Karpas-422 (cell line): ENCODE data around the gene TOMM5. TPM values are rescaled to one million over a fixed set of nuclear protein-coding genes. Genes with fewer than 3 reads are reported as not detected.
"Not testable (repeated sequence)": the region's sequence is repeated elsewhere in the genome, so short reads cannot be mapped to it uniquely, and the experiment has no call there.

ENCODE experiments used
- DNase-seq: peaks from one replicate; pipeline ENCODE4 v3.0.0-alpha.2; 2015
- H2AFZ ChIP-seq: fragments of 200-600 bp; sonication (generic); 2 replicates; pipeline ENCODE4 v1.6.1; 2014; ENCODE audit warnings: antibody characterized with exemption, low read length, mixed read lengths
- H3K27ac ChIP-seq: fragments of 200-600 bp; sonication (generic); 2 replicates; pipeline ENCODE4 v1.5.1; 2014; ENCODE audit warnings: mild to moderate bottlenecking, low read length, moderate library complexity
- H3K27me3 ChIP-seq: fragments of 200-600 bp; sonication (generic); 2 replicates; pipeline ENCODE4 v1.6.1; 2014; ENCODE audit warnings: low read length, mixed read lengths
- H3K36me3 ChIP-seq: fragments of 200-600 bp; sonication (generic); 2 replicates; pipeline ENCODE4 v1.6.1; 2014; ENCODE audit warnings: low read length, mixed read lengths; ENCODE audit not compliant: insufficient read depth
- H3K4me1 ChIP-seq: fragments of 200-600 bp; sonication (generic); 2 replicates; pipeline ENCODE4 v1.6.1; 2014; ENCODE audit warnings: mild to moderate bottlenecking, low read length, mixed read lengths
- H3K4me2 ChIP-seq: fragments of 200-600 bp; sonication (generic); 2 replicates; pipeline ENCODE4 v1.6.1; 2014; ENCODE audit warnings: low read length, low read depth, mild to moderate bottlenecking; ENCODE audit not compliant: poor library complexity, severe bottlenecking
- H3K4me3 ChIP-seq: fragments of 200-600 bp; sonication (generic); 2 replicates; pipeline ENCODE4 v1.5.1; 2014; ENCODE audit warnings: mild to moderate bottlenecking, antibody characterized with exemption, low read length, mixed read lengths
- H3K79me2 ChIP-seq: fragments of 200-600 bp; sonication (generic); 2 replicates; pipeline ENCODE4 v1.6.1; 2014; ENCODE audit warnings: mild to moderate bottlenecking, low read length, mixed read lengths
- H3K9ac ChIP-seq: fragments of 200-600 bp; sonication (generic); 2 replicates; pipeline ENCODE4 v1.6.0; 2014; ENCODE audit warnings: low read length
- H3K9me2 ChIP-seq: fragments of 200-600 bp; sonication (generic), shearing (Covaris generic); replicated peaks from 2 replicates; pipeline ENCODE4 v1.6.0; 2014; ENCODE audit warnings: mild to moderate bottlenecking, low read length, moderate library complexity; ENCODE audit not compliant: insufficient read depth
- H3K9me3 ChIP-seq: fragments of 300-700, 200-600 bp; sonication (generic); 2 replicates; pipeline ENCODE4 v1.6.1; 2014; ENCODE audit warnings: low read length, mixed read lengths
- H4K20me1 ChIP-seq: fragments of 200-600 bp; sonication (generic); 2 replicates; pipeline ENCODE4 v1.6.1; 2014; ENCODE audit warnings: mild to moderate bottlenecking, antibody characterized with exemption, low read length, low read depth; ENCODE audit not compliant: insufficient read depth
- total RNA-seq: library from RNA; depleted of rRNA; stranded (reverse); fragments of >200 nt; shearing (Covaris generic); gene quantifications from 2 replicates; pipeline ENCODE4 v1.2.3, GENCODE V29; 2014; ENCODE audit warnings: low replicate concordance

Gene TOMM5
- total RNA-seq, 1 experiment from 2014 or later: 265 TPM

DNA sequence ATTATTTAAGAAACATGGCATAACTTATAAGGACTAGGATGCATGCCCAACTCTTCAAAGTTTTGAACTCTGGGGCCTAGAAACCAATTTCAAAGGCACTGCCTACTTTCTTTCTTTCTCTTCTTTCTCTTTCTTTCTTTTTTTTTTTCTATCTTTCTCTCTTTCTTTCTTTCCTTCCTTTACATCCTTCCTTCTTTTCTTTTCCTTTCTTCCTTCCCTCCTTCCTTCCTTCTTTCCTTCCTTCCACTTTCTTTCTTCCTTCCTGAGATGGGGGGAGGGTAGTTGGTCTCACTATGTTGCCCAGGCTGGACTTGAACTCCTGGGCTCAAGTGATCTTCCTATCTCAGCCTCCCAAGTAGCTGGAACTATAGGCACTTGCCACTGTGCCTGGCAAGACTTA lies 15.9 kb upstream of the TOMM5 start:
- Histone ChIP-seq H2AFZ (no peak overlapping the region), H3K27ac (no peak overlapping the region), H3K9ac (no peak overlapping the region), H3K27me3 (no peaks in the 10 kb centered on the region), H3K4me2 (no peak overlapping the region), H3K36me3 (no peaks in the 10 kb centered on the region), H3K9me2 (no peaks in the 10 kb centered on the region), H3K9me3 (no peaks in the 10 kb centered on the region), H4K20me1 (no peaks in the 10 kb centered on the region), H3K79me2 (no peaks in the 10 kb centered on the region), H3K4me1 (peaks cover 17% of the 10 kb centered on the region), H3K4me3 (no peak overlapping the region)
- no peak for DNase-seq

DNA sequence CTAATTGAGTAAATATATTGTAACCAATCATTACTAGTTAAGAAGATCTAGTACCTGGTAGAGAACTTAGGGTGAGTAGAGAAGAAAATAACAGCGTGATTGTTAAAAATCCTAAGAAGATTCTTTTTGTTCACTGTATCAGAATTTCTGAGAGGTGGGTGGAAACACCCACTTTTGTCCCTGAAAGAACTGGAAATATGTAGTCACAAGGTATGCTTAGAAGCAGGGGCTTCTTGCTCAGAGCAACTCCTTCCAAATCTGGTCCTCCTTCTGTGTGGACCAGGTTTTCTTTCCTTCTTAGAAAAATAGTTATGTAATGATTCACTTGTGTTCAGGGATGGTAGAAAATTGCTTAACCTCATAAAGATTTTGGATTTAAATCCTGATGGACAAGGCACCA lies 11.9 kb upstream of the TOMM5 start:
- Histone ChIP-seq H3K4me2 (no peak overlapping the region), H3K9me3 (no peaks in the 10 kb centered on the region), H2AFZ (no peak overlapping the region), H3K4me3 (no peak overlapping the region), H3K36me3 (no peaks in the 10 kb centered on the region), H3K79me2 (no peaks in the 10 kb centered on the region), H3K9me2 (no peaks in the 10 kb centered on the region), H3K9ac (no peak overlapping the region), H3K27me3 (no peaks in the 10 kb centered on the region), H3K27ac (no peak overlapping the region), H3K4me1 (no peaks in the 10 kb centered on the region), H4K20me1 (no peaks in the 10 kb centered on the region)
- DNase-seq: no peak

DNA sequence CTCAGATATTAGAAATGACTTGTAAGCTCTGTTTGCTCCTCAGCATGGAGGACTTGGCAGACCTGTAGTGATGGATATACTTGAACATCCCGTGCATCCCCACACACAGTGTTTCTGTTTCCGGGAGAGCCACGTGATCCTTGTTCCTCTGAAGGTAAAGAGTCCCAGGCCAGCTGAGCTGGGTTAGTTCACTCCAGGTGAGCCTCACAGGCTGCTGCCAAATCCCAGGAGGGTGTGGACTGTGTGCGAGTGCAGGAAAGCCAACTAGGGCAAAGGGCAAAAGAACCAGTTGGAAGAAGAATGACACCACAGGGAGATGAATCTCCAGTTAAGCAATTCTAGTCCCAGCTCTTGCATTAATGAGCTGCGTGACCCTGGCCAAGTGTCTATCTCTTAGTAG lies 10.4 kb upstream of the TOMM5 start:
- H3K9me2 ChIP-seq: no peaks in the 10 kb centered on the region
- no peak overlapping the region for H3K27ac ChIP-seq
- no peaks in the 10 kb centered on the region for H3K4me1 ChIP-seq
- no peaks in the 10 kb centered on the region for H3K27me3 ChIP-seq
- no peaks in the 10 kb centered on the region for H3K36me3 ChIP-seq
- no peaks in the 10 kb centered on the region for H4K20me1 ChIP-seq
- no peak overlapping the region for H3K4me2 ChIP-seq
- H3K79me2 ChIP-seq: no peaks in the 10 kb centered on the region
- no peak overlapping the region for H3K9ac ChIP-seq
- no peak overlapping the region for H2AFZ ChIP-seq
- no peak overlapping the region for H3K4me3 ChIP-seq
- DNase-seq: no peak
- H3K9me3 ChIP-seq: no peaks in the 10 kb centered on the region

DNA sequence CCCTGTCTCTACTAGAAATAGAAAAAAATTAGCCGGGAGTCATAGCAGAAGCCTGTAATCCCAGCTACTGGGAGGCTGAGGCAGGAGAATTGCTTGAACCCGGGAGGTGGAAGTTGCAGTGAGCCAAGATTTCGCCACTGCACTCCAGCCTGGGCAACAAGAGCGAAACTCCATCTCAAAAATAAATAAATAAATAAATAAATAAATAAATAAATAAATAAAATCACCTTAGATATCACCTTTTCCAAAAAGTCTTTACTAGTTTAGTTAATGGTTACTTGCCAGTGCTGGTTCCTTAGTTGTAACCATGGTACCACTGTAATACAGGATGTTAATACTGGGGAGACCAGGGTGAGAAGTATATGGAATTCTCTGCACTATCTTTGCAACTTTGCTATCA lies 9.7 kb upstream of the TOMM5 start:
- not testable (repeated sequence) for H3K27ac ChIP-seq, H3K4me2 ChIP-seq, H3K9me3 ChIP-seq, H3K9ac ChIP-seq, H3K9me2 ChIP-seq, H4K20me1 ChIP-seq, H3K27me3 ChIP-seq, H3K36me3 ChIP-seq, H3K4me1 ChIP-seq, H2AFZ ChIP-seq, H3K79me2 ChIP-seq, H3K4me3 ChIP-seq, DNase-seq

DNA sequence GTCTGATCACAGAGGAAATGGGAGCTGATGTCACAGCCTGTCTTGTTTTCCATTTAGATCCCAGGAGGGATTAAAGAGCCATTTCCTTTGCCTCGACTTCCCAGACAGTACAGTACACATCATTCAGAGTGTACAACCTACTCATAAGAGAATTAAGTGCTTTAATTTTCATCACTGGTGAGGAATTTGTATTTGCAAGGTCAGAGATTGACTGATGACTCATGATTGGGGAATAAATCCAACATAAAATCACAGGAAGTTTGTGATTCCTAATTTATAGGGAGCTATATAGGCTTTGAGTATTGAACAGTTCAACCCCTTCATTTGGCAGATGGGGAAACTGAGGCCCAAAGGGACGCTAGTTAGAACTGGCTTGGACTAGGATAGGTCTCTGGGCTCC lies 4.1 kb upstream of the TOMM5 start:
- Histone ChIP-seq H3K27ac (no peak overlapping the region), H3K4me2 (no peak overlapping the region), H2AFZ (no peak overlapping the region), H3K4me1 (peaks cover 21% of the 10 kb centered on the region), H3K36me3 (no peaks in the 10 kb centered on the region), H3K9me3 (no peaks in the 10 kb centered on the region), H4K20me1 (peaks cover 6% of the 10 kb centered on the region; the same call in 1 of the 2 replicates), H3K9me2 (no peaks in the 10 kb centered on the region), H3K79me2 (peaks cover 10% of the 10 kb centered on the region), H3K9ac (no peak overlapping the region), H3K4me3 (no peak overlapping the region), H3K27me3 (no peaks in the 10 kb centered on the region)
- DNase-seq: no peak

DNA sequence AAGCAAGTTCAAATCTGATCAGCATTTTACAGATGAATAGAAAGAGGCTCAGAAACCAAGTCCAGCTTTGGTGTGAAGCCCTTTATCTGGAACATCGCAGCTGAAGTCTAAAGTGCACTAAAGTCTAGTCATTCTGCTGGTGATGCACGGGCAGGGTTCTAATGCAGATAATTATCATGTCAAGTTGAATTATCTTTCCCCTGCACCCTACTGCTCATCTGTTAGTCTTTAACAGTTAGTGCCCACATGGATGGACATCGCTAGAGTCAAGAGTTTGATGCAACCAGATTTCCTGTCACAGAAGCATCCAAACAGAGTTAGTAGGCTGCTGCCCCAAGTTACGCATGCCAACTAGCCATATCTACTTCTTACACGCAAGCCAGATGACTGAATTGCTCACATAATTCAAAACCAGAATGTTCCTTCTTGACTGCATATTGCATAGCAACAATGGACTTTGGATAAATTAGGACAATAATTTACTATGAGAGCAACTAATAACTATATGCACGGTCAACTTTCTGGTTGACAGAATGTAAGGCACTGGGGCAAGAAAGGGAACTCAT lies 1.6 kb upstream of the TOMM5 start:
- peak; percentile 45 for DNase-seq
- Histone ChIP-seq H3K9me2 (no peaks in the 10 kb centered on the region), H3K9me3 (no peaks in the 10 kb centered on the region), H3K36me3 (peaks cover 16% of the 10 kb centered on the region; the same call in 1 of the 2 replicates), H3K79me2 (peaks cover 35% of the 10 kb centered on the region), H3K27me3 (no peaks in the 10 kb centered on the region), H4K20me1 (peaks cover 22% of the 10 kb centered on the region), H3K4me2 (peak overlapping the region; percentile 75), H2AFZ (peak overlapping the region; percentile 97), H3K9ac (peak overlapping the region; percentile 60), H3K4me1 (peaks cover 39% of the 10 kb centered on the region), H3K27ac (no peak overlapping the region), H3K4me3 (peak overlapping the region; percentile 61)

DNA sequence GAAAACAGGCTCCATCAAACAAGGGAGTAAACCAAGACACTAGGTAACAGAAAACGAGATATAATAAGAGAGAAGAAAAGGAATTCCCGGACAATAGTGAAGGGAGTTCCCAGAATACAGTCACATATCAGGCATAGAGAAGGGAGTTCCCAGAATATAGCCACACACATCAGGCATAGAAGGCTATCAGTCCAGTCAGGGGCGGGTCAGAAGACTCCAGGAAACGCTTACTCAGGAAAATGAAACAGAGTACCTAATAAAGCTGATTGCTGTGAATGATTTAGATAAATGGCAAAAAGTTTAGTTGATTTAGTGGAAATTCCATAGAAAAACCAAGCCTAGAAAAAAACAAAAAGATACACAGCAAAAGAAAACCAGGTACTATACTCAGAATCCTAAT lies 4.9 kb downstream of the TOMM5 start:
- Histone ChIP-seq H3K79me2 (peaks cover 91% of the 10 kb centered on the region), H3K27ac (no peak overlapping the region), H3K4me1 (peaks cover 44% of the 10 kb centered on the region), H3K9ac (no peak overlapping the region), H2AFZ (no peak overlapping the region), H3K27me3 (no peaks in the 10 kb centered on the region), H3K4me2 (no peak overlapping the region), H3K9me2 (no peaks in the 10 kb centered on the region), H3K4me3 (no peak overlapping the region), H4K20me1 (peaks cover 55% of the 10 kb centered on the region), H3K9me3 (no peaks in the 10 kb centered on the region), H3K36me3 (peaks cover 70% of the 10 kb centered on the region)
- DNase-seq: no peak

DNA sequence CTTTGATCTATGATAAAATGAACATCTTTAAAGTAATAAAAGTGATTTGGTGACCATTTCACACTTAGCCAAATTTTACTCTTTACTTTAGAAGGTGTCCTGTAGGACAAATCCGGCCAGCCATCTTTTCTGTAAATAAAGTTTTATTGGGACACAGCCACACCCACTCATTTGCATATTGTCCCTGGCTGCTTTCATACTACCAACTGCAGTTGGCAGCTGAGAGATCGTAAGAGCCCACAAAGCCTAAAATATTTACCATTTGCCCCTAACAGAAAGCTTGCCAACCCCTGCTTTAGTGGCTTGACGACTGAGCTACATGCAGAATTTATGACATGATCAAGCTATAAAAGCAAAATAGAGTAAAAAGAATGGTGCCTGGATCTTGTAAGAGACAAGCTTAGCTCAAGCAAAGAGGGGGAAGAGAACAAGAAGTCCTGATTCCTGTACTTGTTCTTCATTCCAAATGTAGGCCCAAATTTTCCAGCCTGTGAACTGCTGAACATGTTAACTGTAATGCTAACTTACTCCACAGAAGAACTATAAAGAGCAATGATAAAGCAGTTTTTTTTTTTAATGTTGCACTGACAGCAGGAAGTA lies 8.8 kb downstream of the TOMM5 start:
- Histone ChIP-seq H3K27me3 (no peaks in the 10 kb centered on the region), H3K36me3 (peaks cover 64% of the 10 kb centered on the region), H3K4me1 (peaks cover 40% of the 10 kb centered on the region), H3K27ac (no peak overlapping the region), H3K4me3 (no peak overlapping the region), H4K20me1 (peaks cover 30% of the 10 kb centered on the region), H2AFZ (no peak overlapping the region), H3K9ac (no peak overlapping the region), H3K9me3 (no peaks in the 10 kb centered on the region), H3K9me2 (no peaks in the 10 kb centered on the region), H3K4me2 (no peak overlapping the region), H3K79me2 (peaks cover 78% of the 10 kb centered on the region)
- DNase-seq: peak; percentile 53
